ENCODE data around the gene BEX2.

DNA sequence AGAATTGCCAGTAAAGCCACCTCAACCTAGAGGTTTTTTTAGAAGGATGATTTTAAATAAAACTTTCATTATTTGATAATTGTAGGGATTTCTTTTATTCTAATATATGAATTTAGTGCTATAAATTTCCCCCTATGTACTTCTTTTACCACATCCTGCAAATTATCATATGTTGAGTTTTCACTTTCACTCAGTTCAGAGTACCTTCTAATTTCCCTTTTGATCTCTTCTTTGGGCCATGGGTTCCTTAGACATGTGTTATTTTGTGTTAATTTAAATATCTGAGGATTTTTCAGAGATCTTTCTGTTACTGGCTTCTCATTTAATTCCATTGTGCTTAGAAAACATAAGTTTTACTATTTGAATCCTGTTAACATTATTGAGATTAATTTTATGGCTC is 6.1 kb downstream of the BEX2 start:
- TF ChIP-seq, protein P1, sequence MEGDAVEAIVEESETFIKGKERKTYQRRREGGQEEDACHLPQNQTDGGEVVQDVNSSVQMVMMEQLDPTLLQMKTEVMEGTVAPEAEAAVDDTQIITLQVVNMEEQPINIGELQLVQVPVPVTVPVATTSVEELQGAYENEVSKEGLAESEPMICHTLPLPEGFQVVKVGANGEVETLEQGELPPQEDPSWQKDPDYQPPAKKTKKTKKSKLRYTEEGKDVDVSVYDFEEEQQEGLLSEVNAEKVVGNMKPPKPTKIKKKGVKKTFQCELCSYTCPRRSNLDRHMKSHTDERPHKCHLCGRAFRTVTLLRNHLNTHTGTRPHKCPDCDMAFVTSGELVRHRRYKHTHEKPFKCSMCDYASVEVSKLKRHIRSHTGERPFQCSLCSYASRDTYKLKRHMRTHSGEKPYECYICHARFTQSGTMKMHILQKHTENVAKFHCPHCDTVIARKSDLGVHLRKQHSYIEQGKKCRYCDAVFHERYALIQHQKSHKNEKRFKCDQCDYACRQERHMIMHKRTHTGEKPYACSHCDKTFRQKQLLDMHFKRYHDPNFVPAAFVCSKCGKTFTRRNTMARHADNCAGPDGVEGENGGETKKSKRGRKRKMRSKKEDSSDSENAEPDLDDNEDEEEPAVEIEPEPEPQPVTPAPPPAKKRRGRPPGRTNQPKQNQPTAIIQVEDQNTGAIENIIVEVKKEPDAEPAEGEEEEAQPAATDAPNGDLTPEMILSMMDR (IDR thresholded peaks at IDR 0.05) = no peak
- TF ChIP-seq POLR2AphosphoS5 (IDR thresholded peaks at IDR 0.05) (no peak), POLR2A (IDR thresholded peaks at IDR 0.05) (no peak), EP300 (IDR thresholded peaks at IDR 0.05) (no peak)
